ENCODE measurements around the gene DES.

The DES gene

DNA sequence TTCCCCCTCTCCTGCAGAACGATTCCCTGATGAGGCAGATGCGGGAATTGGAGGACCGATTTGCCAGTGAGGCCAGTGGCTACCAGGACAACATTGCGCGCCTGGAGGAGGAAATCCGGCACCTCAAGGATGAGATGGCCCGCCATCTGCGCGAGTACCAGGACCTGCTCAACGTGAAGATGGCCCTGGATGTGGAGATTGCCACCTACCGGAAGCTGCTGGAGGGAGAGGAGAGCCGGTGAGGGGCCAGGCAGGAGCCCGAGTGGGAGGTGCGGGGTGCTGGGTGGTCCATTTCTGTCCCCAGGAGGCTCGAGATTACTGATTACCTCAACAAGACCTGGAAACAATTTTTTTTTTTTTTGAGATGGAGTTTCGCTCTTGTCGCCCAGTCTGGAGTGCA, 3.1 kb downstream of the DES start:
- no peak for DNase-seq

DNA sequence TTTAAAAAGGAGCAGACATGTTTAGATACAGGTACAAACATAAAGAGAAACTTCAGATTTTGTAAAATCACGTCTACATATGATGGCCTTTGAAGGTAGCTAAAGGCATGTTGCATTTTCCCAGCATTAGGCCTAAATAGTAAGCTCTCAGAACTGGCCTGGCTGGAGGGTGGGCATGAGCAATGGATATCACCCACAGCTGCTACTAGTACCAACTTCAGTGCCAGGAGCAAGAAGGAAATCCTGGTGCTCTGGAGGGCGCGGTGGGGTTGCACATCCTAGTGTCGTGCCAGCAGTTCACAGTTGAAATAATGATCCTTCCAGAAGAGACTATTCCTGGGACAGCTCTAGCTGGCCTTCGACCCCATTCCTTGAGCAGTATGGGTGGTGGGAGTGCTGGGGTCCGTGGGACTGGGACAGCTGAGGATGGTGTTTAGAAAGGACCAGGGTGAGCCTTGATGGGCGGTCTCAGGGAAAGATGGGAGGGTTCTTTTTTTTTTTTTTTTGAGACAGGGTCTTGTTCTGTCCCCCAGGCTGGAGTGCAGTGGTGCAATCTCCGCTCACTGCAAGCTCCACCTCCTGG, 4.9 kb downstream of the DES start:
- DNase-seq = no peak

GRCh38 chr2:219423652-219424377, 5.6 kb downstream of the DES start:
- DNase-seq = no peak

- no peak for DNase-seq
These were observed 7.3 kb downstream of the DES start for GRCh38 chr2:219425238-219426067.

DNA sequence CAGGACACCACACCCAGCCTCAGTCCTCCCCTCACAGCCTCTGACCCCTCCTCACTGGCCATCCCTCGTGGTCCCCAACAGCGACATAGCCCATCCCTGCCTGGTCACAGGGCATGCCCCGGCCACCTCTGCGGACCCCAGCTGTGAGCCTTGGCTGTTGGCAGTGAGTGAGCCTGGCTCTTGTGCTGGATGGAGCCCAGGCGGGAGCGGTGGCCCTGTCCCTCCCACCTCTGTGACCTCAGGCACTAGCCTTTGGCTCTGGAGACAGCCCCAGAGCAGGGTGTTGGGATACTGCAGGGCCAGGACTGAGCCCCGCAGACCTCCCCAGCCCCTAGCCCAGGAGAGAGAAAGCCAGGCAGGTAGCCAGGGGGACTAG, 7.9 kb downstream of the DES start:
- DNase-seq = no peak

GRCh38 chr2:219426534-219427136, 8.5 kb downstream of the DES start:
- no peak for DNase-seq

- no peak for DNase-seq
These were observed 10.3 kb downstream of the DES start for GRCh38 chr2:219428469-219428868.

DNA sequence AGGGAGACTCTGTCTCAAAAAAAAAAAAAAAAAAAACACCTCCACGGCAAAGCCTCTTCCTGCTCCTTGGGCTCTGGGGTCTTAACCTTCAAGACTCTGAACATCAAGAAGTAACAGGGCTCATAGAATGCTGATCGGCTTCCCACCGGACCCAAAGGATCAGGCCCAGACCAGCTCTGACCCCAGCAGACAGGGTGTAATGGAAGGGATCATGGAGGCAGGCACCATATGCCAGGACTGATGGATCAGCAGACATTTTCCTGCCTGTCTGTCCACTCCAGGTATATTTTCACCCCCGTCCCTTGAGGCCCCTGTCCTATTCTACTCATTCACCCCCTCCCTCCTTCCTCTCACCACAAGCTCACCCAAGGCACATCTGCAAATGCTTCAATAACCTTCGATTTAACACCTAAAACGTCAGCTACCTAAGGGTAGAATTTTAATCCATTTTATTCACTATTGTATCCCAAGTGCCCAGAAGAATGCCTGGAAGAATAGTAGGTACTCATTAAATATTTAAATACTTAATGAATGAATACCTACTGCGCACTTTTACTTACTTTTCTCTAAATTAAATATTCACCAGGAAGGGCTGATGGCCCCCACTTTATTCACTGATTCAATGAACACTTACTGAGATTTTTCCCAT, 11.9 kb downstream of the DES start:
- DNase-seq = no peak

DNA sequence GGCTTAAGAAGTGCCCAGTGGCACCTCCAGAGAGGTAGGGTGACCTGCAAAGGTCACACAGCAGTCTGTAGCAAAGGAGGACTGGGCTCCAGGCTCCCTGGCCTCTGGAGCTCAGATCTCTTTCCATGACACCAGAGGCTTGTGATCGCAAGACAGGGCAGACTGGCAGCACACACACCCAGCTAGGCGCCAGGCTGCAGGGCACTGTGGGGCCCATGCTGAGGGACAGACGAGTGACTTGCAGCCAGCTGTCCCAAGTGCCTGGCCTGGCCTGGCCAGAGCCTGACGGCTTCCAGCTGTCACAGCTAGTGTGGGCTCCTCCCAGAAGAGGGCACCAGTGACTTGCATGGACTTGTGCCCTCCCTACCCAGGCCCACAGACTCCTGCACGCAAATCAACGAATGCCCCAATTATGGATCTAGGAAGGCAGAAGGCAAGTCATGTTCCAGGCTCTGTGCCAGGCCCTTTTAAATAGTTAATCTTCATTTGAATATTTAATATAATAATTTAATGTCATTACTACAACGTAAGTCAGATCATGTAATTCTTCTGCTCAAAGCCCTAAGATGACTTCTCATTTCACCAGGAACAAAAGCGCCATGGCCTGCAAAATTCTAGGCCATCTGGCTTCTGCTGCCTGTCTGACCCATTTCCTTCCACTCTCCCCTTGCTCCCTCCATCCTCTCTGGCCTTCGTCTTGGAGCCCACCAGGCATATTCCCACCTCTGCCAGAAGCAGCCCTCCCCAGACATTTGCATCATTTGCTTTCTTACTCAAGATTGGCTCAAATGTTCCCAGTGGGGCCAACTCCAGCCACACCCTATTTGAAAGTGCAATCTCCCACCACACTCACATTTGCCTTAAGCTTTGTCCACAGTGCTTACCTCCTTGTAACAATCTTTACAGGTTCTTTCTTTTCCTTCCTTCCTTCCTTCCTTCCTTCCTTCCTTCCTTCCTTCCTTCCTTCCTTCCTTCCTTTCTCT, 12.7 kb downstream of the DES start:
- peak; percentile 50 for DNase-seq

DNA sequence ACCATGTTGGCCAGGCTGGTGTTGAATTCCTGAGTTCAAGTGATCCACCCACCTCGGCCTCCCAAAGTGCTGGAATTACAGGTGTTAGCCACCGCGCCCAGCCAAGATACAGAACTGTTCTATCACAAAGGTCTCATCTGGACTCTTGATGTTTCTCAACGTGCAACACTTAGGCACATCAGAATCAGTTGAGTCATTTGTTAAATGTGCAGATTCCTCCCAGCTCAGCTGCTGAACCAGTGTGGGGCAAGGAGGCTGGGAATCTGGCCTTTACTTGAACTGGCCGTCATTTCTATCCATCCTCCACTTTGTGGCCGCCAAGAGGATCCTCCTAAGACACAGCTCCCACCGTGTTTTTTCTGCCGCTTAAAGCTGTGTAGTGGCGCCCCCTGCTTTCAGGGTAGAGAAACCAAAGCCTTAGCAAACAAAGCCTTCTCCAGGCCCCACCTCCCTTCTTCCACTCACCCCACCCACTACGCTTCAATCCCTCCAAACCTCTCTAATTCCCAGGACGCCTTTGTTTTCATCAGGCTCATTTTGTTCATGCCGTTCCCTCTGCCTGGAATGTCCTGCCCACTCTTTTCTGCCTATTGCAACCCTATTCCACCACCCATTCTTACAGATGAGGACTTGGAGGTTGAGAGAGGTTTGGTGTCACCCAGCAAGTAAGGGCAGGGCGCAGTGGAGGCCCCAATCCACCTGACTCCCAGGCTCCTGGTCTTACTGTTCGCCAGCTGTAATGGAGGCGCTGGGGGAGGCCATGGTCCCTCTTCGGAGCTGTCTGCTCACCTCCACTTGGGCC, 15.7 kb downstream of the DES start:
- DNase-seq = no peak

DNA sequence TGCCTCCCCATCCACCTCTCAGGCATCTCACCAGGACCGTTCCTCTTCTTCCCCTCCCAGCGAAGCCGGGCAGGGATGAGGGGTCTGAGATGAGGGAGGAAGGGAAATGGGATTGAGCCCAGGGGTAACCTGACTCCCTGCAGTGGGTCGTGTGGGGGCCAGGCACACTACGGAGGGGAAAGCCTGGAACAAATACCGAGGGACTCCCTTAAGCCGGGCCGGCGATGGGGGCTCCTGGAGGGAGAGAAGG, 16.2 kb downstream of the DES start:
- no peak for DNase-seq

- no peak for DNase-seq
These were observed 16.7 kb downstream of the DES start, which contains the start of gene SPEG for GRCh38 chr2:219434718-219435525. Gene SPEG (plus strand): TSS chr2:219434843. CDS start chr2:219434978, 135 bp downstream.

GRCh38 chr2:219435701-219436100, 17.5 kb downstream of the DES start:
- DNase-seq = no peak

DNA sequence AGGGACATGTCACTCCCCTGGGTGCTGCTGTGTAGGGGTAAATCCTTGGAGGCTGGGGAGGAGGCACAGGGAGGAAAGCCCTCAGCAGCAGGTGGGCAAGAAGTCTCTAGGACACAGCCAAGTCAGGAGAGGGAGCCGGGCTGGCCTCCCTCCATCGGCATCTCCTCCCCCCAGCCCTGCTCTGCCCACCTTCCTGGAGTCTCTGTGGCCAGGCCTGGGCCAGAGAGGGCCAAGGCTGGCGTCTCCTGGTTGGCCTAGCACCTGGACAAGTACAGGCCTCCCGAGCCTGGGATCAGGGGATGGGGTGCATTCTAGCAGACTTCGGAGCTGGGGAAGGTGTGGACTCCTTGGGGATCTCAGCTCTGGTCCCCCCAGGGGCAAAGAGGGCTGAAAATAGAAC, 18.3 kb downstream of the DES start:
- DNase-seq = no peak

GRCh38 chr2:219437141-219437540, 19.0 kb downstream of the DES start:
- no peak for DNase-seq

DNA sequence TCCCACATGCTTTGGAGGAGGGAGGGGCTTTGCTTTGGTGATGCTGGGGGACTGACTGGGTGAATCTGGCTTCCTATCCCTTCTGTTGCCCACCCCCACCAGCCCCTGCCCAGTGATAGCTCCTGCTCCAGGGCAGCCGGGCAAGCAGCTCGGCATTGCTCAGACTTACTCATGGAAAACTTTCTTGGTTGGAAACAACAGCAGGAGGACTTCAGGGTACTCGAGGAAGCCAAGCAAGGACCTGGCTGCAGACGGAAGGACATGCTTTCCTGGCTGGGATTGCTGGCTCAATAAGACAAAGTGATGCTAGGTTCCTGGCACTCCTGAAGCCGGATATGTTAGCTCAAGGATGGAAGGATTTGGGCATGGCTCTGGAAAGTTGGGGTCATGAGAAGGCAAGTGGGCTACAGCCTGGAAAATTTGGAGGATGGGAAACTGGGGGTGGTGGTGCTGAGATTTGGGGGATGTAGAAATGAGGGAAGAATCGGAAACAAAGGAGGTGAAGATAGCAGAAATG, 19.6 kb downstream of the DES start:
- DNase-seq = no peak

DNA sequence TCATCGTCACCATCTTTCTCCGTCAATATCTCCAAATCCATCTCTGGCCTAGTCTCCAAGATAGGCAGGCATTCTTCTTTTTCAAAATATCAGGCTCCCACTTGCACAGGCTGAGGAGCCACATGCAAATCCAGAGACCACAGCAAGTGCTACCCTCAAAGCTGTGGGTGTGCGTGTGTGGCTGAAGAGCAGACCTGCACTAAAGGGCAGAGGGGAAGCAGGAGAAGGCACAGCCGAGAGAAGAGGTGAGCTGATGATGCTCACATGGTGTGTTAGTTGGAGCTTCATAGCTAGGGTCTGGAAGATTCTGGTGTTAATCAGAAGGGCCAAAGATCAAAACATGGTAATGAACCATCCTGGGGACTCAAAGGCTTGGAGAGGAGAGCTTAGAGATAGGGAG, 20.3 kb downstream of the DES start:
- no peak for DNase-seq

- DNase-seq = no peak
These were observed 21.3 kb downstream of the DES start for GRCh38 chr2:219439506-219439905.

- no peak for DNase-seq
These were observed 22.4 kb downstream of the DES start for GRCh38 chr2:219440388-219441256.

All from DMS 273 treated with DMSO at 0.1 percent for 48 hours (cell line).